ENCODE data around the gene SLC9A9.
"Not testable (repeated sequence)": the region's sequence is repeated elsewhere in the genome, so short reads cannot be mapped to it uniquely, and the experiment has no call there.

SLC9A9 gene

GRCh38 chr3:143751643-143752178, 96.6 kb downstream of the SLC9A9 start:
- no peak for DNase-seq

GRCh38 chr3:143750841-143751240, 97.4 kb downstream of the SLC9A9 start:
- DNase-seq = no peak

GRCh38 chr3:143749926-143750325, 98.3 kb downstream of the SLC9A9 start:
- DNase-seq = no peak

- DNase-seq = no peak
Observed at GRCh38 chr3:143737065-143737464, 111.2 kb downstream of the SLC9A9 start.

DNA sequence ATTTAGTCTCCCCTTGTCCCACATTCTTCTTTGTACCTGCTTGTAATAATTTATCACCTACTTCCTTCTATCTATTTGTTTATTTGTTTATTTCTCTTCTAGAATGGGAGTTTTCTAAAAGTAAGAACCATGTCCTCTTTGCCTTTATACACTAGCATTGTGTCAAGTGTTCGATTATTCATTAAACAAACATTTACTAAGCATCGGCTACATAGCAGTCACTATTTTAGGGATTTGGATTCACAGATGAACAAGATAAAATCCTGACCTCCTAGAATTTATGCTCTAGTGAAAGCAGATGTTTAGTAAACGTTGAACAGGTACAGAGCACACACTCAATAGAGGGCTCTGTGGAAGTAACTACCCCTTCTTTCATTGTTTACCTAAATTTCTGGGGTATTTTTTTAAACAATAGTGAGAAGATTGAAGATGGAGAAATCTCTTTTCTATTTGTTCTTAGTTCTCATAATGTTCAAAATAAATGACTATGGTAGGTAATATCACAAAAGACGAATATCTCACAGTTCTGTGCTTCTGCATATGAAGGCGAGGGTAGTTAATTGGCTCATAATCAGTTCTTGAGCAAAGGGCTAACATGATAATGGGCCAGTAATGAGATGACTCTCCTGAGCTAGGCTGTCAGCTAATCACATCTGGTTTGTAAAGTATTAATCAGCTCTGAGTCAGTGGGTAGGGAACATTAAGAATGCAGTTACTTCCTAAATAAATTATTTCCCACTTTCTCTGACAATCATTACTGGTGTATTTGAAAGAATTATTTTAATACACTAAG, 111.9 kb downstream of the SLC9A9 start:
- DNase-seq = peak; percentile 32

GRCh38 chr3:143731776-143732175, 116.5 kb downstream of the SLC9A9 start:
- no peak for DNase-seq

GRCh38 chr3:143731320-143731719, 116.9 kb downstream of the SLC9A9 start:
- no peak for DNase-seq

DNA sequence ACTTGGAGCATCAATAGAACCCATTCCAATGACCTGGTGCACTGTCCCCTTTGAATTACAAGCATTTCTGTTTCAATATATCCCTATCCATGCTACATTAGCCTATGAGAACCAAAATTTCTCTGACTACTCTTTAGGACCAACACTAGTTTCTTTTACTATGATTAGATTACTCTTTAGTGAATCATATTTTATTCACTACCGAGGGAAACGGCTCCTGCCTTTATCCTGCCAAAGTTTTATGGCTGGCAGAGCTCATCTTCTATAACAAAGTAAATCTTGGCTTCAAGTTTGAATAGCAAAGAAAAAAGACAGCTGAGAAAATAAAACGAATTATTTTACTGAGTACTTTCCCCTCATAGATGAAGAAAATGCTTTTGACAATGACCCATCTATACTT, 120.9 kb downstream of the SLC9A9 start:
- no peak for DNase-seq

DNA sequence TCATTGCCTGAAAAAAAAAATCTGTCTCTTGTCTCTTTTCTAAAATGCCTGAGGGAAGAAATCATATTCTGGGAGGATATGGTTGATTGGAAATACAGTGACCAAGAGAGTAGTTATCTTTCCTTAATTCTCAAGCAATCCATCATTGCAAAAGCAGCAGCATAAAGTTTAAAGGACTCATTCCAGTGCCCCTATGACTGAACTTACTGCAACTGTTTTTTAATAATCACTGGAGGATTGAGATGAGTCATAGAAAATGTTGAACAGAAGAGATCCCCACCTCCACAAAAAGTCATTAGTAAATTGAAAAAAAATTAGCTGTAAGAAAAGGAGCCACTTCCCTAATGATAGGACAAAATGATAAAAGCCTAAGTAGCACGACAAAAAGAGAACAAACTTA, 121.5 kb downstream of the SLC9A9 start:
- peak; percentile 29 for DNase-seq

DNA sequence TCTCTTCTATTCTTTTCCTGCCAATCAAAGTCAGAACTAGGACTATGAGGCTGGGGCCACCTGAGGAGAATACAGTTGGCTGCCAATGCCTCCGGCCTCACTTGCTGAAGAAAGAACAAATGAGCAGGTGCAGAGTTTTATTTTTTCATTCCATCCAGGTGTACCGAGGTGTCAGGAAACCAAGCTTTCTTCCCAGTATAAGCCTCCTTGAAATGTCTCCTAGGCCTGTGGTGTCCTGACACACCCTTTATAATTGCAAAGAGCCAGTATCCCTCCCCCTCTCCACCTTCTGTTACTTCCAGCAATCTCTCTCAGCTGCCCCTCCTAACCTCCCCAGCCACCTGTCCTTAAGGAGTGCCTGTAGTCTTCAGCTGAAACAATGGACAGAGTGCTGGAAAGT, 127.9 kb downstream of the SLC9A9 start:
- DNase-seq = no peak

- no peak for DNase-seq
Observed at GRCh38 chr3:143718463-143718862, 129.8 kb downstream of the SLC9A9 start.

- no peak for DNase-seq
Observed at GRCh38 chr3:143716731-143717130, 131.5 kb downstream of the SLC9A9 start.

GRCh38 chr3:143712522-143712921, 135.7 kb downstream of the SLC9A9 start:
- no peak for DNase-seq

GRCh38 chr3:143707848-143708247, 140.4 kb downstream of the SLC9A9 start:
- DNase-seq = peak; percentile 26

GRCh38 chr3:143700431-143700975, 147.8 kb downstream of the SLC9A9 start:
- no peak for DNase-seq

DNA sequence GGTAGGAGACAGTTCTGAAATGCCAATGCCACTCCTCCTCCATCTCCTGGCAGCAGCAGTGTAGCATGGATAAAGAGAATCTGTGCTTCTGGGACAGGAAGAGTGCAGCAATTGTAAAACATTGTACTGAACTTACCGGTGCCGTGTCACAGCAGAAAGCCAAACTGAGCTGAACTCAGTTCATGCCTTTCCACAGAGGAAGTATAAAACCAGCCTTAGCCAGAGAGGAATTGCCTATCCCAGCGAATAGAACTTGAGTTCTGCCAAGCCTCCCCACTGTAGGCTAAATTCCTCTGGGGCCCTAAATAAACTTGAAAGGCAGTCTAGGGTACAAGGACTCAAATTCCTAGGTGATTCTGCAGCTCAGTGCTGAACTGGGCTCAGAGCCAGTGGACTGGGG, 148.8 kb downstream of the SLC9A9 start:
- DNase-seq = no peak

- DNase-seq = no peak
Observed at GRCh38 chr3:143698682-143699303, 149.5 kb downstream of the SLC9A9 start.

DNA sequence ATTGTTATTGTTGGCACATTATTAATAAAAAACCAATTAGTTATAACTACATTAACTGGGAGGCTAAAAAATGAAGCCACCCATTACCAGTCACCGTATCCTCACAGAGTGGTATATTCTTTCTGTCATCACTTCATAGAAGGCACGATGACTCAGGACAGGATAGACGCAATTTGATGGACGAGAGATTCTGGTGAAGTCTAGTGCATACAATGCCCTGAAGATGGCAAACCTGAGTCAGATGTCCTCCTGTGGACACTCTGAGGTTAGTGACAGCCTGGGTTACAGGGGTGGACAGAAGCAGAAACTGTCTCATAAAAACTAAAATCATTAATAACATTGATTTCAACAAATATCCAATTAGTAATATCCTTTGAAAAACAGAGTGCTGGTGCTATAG, 150.3 kb downstream of the SLC9A9 start:
- no peak for DNase-seq

- not testable (repeated sequence) for DNase-seq
Observed at GRCh38 chr3:143695333-143695732, 152.9 kb downstream of the SLC9A9 start.

DNA sequence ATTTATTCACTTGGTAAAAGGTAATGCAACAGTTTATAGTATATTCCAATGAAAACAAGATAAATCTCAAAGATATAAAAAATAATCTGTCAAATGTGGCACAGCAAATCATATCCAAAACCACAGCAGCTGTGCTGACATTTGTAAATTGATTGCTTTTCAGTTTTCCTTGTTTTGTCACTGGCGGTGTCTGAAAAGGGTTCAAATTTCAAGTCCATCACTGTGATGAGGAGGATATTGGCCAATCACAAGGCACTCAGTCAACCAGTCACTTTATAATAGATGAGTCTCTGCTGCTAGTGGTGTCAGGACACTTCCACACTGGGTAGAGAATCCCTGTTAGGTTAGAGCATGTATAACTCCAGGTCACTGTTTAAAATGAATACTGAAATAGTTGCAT, 154.8 kb downstream of the SLC9A9 start:
- no peak for DNase-seq

DNA sequence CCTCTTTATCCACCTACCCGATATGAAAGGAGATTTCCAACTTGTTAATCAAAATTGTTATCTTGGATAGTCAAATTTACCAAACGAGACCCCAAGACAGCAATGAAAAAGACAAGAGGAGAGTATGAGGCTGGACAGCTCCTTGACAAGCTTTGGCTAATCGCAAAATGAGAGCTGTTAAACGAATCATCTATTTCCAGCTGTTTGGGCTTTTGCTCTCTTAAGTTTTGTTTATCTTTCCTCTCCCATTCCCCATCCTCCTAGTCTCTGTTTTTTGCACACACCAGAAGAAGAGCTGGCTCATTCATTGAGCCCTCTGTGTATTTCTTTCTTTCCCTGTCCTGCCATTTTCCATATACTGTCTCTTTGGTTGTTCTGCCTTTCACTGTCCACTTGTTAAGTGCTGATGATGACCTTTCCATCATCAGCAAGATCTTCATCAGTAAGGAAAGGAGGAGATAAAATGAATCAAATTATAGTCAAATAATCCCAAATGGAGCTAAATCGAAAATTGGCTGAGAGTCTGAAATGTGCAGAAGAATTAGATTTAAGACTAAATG, 161.6 kb downstream of the SLC9A9 start:
- DNase-seq = no peak

- no peak for DNase-seq
Observed at GRCh38 chr3:143685491-143685890, 162.8 kb downstream of the SLC9A9 start.

DNA sequence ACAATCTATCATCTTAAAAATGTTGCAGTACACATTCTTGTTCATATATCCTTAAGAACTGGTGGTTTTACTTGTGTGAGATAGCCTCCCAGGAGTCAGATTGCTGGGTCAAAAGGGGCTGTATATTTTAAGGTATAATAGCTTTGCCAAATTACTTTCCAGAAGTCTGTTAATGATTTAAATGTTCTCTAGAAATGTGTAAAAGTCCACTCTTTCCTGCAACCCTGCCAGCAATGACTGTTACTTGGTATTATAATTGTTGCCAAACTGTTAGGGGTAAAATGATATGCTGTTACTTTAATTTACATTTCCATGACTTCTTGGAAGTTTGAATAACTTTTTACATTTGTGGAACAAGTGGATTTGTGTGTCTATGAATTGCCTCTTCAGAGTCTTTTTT, 170.8 kb downstream of the SLC9A9 start:
- no peak for DNase-seq

- no peak for DNase-seq
Observed at GRCh38 chr3:143676747-143677146, 171.5 kb downstream of the SLC9A9 start.
